GM12874 (cell line): ENCODE measurements around the gene FBXW9.

ENCODE experiments used
- TF ChIP-seq, protein P1 (sequence below): IDR thresholded peaks from 2 replicates; pipeline ENCODE4 v1.5.1; 2011; ENCODE audit warnings: low read depth, mild to moderate bottlenecking, control low read depth, low read length, moderate library complexity; ENCODE audit not compliant: insufficient read depth

FBXW9 gene

DNA sequence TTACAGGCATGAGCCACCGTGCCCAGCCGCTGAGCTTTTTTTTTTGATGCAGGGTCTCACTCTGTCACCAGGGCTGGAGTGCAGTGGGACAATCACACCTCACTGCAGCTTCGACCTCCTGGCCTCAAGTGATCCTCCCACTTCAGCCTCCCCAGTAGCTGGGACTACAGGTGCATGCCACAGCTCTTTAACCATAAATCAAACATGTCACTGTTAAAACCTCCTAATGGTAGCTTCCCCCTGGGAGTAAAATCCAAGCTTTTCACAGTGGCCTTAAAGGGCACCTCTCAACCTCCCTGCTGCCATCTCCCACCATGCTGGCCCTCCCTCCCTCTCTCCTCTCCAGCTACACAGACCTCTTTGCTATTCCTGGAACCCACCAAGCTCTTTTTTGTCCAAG lies 10.6 kb downstream of the FBXW9 start:
- TF ChIP-seq, protein P1, sequence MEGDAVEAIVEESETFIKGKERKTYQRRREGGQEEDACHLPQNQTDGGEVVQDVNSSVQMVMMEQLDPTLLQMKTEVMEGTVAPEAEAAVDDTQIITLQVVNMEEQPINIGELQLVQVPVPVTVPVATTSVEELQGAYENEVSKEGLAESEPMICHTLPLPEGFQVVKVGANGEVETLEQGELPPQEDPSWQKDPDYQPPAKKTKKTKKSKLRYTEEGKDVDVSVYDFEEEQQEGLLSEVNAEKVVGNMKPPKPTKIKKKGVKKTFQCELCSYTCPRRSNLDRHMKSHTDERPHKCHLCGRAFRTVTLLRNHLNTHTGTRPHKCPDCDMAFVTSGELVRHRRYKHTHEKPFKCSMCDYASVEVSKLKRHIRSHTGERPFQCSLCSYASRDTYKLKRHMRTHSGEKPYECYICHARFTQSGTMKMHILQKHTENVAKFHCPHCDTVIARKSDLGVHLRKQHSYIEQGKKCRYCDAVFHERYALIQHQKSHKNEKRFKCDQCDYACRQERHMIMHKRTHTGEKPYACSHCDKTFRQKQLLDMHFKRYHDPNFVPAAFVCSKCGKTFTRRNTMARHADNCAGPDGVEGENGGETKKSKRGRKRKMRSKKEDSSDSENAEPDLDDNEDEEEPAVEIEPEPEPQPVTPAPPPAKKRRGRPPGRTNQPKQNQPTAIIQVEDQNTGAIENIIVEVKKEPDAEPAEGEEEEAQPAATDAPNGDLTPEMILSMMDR = no peak

DNA sequence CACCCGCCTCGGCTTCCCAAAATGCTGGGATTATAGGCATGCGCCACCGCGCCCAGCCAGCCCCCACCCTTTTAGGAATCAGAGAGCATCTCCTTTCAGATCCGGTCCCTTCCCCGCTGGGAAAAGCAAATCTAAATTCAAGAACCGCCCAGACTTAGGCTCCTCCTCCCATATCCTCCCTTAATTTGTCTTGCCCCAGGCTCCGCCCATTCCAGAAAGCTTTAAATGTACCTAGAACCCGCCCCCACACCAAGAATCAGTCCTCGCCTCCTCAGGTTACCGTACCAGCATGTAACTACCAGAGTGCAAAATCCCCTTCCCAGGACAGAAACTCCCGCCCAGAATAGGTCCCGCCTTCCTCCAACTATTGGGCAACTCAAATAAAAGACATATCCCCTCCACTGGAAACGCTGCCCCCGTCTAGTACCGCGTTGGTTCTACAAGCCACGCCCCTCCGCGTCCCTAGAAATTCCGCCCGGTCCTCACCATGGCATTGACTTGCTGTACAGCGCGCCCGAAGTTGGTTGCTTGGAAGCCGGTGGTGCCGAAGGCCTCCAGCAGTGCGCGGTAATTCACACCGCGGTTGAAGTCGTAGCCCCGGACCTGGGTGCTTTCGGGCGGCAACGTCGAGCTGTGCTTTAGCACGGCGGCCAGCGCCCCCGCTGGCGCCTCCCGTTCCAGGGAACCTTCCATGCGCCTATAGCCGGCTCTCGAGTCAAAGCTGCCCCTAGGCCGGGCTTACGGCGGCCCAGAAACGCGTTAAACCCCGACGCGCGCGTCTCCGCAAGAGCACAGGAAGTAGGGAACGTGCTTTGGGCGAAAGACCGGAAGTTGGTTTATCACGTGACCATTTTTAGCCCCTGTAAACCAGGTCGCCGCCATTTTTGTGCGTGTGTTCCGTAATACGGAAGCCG lies 15.1 kb downstream of the FBXW9 start, which contains the start of gene DHPS:
DHPS (minus strand) TSS at position 807 of the 914 bp plus-strand sequence; CDS start at position 693, 114 bp downstream.
- TF ChIP-seq, protein P1 = no peak

DNA sequence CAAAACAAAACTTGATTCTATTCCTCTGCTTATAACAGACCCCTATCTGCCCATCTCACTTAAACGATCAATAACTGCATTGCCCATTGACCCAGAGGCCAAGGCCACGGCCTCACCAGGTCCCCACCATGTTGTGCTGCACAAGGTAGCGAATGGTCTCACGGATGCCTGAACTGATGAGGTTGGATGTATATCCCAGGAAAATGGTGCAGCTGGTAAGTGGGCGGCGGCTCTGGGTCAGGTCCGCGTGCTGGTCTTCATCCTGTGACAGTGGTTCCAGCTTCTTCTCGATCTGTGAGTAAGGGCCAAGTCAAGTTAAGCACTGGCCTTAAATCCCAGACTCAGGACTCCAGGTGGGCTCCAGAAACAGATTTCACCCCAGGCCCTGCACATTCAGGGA lies 16.4 kb downstream of the FBXW9 start:
- TF ChIP-seq, protein P1 = no peak

DNA sequence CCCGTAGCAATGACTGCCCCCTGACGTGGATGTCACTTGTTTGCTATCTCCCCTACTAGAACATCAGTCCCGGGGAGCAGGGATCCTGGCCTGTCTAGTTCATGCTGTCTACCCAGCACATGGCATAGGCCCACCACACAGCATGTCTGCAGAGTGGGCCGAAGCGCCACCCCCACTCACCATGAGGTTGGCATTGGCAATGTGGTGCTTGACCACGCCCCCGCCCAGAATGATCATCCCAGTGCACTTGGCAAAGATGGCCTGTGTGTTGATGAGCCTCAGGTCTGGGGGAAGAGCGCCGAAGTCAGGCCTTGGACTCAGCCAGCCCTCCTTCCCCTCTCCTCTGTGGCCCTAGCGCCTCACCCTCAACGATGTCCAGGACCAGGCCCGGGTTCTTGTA lies 19.5 kb downstream of the FBXW9 start:
- TF ChIP-seq, protein P1 = no peak

DNA sequence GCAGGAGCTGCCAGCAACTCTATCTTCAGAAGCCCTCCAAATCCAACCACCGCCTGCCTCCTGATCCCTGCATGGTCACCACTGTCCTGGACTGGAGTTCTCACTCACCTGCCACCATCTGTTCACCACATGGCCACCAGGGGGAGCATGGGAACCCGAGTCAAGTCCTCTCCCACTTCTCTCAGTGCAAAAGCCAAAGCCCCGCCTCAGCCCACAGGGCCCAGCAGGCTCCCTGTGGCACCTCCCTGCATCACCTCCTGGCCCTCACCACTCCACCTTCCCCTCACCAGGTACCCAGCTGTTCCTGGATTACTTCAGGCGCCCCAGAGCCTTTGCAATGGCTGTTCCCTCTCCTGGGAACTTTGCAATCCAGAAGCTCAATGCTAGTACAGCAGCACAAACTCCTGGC lies 20.0 kb downstream of the FBXW9 start:
- TF ChIP-seq, protein P1 = peak; percentile 91

DNA sequence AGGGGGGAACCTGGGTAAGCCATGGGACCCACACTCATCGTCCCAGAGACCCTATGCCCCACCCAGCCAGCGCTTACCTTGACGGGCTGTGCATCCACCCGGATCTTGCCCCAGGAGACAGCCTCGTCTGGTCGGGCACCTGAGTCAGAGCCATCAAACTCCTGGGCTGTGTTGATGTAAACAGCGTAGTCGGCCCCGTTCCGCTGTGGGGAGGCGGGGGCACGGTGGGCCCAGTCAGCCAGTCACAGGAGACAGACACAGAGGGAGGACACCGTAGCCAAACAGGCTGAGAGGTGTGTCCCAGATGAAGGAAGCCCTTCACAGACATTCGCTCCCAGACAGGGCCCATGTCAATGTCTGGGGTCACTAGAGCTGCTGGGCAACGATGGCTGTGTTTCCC lies 20.5 kb downstream of the FBXW9 start:
- TF ChIP-seq, protein P1 = no peak

DNA sequence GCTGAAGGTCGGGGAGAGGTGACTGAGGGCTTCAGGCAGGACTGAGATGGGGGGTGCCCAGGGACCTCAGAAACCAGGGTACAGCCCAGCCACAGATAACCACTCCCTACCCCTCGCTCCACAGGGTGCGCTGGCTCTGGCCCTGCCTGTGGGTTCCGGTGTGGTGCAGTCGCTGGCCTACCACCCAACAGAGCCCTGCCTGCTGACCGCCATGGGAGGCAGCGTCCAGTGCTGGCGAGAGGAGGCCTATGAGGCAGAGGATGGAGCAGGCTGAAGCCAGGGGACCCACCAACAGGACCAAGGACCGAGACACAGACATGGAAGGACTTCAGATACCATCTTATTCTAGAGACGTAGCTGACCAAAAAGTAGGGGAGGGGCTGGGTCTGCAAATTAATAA lies 21.0 kb downstream of the FBXW9 start:
- TF ChIP-seq, protein P1 = no peak
